HG03175 (cell line): ENCODE results near the gene MICB.
A peak's percentile ranks its signal among the peaks of the same experiment; 100 is the strongest.
"Not testable (repeated sequence)": the region's sequence is repeated elsewhere in the genome, so short reads cannot be mapped to it uniquely, and the experiment has no call there.

Source experiments
- ATAC-seq: cut with Tn5 transposase; IDR thresholded peaks from one replicate; pipeline ENCODE4 v1.9.1; 2021; ENCODE audit warnings: mild to moderate bottlenecking, moderate library complexity; ENCODE audit not compliant: unreplicated experiment

The MICB gene

DNA sequence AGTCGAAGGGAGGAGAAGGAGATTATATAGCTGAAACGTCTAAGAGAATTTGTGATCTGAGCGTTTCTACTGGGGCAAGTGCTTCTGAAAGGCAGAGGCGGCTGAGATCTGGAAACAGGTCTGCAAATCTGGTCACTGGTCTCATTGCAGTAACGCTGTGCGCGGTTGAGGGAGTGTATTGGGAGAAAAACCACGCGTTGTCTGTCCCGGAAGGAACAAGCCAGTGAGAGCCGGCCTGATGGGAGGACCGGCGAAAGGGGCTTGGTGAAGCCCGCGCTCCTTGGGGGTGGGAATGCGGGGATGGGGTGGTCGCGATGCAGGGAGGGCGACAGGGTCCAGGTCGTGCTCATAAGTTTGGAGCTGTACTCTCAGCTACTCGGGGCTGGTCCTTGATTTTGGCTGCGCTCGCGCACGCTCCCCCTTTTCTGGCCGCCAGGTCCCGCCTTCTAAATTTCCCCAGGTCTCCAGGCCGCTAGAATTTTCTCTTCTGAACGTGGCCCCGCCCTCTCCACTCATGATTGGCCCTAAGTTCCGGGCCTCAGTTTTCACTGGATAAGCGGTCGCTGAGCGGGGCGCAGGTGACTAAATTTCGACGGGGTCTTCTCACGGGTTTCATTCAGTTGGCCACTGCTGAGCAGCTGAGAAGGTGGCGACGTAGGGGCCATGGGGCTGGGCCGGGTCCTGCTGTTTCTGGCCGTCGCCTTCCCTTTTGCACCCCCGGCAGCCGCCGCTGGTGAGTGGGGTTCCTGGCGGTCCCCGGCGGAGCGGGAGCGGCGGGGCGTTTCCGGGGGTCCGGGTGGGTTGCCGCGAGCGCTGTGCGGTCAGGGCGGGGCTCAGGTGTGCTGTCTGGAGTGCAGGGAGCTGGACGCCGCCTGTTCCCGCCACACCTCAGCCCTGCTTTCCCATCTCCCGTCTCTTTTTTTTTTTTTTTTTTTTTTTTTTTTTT, at the start of gene MICB:
Gene MICB, plus strand, starts transcription at position 615 of the 946 bp plus-strand sequence. Its CDS starts 49 bp downstream, at position 664.
- peak; percentile 62 for ATAC-seq

DNA sequence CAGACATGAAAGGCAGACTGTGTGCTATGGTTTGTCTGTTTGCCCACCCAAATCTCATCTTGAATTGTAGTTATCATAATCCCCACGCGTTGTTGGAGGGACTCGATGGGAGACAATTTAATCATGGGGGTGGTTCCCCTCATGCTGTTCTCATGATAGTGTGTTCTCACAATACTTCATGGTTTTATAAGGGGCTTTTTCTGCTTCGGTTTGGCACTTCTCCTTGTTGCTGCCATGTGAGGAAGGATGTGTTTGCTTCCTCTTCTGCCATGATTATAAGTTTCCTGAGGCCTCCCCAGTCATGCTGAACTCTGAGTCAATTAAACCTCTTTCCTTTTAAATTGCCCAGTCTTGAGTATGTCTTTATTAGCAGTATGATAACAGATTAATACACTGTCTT, 47.2 kb upstream of the MICB start:
- no peak for ATAC-seq

DNA sequence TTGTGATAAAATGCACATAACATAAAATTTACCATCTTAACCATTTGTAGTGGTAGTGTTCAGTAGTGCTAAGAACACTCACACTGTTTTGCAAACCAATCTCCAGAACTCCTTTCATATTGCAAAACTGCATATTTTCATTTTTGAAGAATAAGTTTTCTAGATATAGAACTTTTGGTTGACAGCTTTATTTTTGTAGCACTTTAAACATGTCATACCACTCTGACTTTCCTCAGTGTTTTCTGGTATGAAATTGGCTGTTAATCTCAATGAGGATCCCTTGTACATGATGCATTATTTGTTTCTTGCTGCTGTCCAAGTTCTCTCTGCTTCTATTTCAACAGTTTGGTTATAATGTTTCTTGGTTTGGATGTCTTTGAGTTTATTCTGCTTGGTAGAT, 45.1 kb upstream of the MICB start:
- no peak for ATAC-seq

DNA sequence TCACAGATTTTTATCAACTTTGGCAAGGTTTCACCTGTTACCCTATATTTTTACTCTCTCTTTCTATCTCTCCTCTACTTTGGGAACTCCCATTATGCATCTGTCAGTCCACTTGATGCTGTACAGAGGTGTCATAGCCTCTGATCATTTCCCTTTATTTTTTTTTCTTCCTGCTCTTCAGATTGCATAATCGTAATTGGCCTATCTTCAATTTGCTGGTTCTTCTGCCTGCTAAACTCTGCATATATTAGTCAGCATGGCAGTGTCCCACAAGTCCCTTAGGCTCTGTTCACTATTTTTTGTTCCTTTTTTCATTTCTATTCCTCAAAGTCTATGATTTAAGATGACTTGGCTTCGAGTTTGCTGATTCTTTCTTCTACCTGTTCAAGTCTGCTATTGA, 44.7 kb upstream of the MICB start:
- no peak for ATAC-seq

DNA sequence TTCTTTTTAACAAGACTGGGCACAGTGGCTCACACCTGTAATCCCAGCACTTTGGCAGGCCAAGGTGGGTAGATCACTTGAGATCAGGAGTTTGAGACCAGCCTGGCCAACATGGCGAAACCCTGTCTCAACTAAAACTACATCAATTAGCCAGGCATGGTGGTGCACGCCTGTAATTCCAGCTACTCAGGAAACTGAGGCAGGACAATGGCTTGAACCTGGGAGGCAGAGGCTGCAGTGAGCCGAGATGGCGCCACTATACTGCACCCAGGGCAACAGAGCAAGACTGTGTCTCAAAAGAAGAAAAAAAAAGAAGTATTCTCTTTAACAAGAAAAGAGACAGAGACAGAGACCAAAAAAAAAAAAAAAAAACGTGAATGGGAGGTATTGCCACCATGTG, 38.1 kb upstream of the MICB start:
- not testable (repeated sequence) for ATAC-seq

DNA sequence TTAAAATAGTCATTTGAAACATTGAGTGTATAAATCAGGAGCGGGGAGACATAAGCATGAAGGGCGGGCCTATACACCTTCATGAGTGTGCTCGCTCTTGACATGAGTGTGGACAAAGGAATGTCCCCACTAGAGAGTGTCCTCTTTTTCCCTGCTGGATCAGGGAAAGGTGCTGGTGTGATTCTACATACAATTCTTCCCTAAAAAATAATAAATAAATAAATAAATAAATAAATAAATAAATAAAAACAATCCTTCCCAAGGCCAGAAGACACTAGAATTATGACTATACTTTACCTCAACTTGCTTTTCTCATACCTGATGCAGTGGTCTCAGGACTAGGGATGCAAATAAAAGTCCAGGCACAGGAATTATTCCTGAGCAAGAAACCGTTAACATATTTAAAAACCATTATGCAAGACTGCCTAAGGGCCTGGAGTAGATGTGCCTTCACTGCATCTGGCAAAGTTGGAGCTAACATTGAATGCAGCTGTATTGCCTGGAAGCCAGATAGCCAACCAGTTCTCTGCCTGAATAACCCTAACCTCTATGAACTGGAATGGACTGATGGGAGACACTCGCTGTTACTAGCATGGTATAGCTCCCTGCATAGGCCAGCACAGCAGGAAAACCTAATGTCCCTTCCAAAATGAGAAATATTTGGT, 37.5 kb upstream of the MICB start:
- no peak for ATAC-seq

DNA sequence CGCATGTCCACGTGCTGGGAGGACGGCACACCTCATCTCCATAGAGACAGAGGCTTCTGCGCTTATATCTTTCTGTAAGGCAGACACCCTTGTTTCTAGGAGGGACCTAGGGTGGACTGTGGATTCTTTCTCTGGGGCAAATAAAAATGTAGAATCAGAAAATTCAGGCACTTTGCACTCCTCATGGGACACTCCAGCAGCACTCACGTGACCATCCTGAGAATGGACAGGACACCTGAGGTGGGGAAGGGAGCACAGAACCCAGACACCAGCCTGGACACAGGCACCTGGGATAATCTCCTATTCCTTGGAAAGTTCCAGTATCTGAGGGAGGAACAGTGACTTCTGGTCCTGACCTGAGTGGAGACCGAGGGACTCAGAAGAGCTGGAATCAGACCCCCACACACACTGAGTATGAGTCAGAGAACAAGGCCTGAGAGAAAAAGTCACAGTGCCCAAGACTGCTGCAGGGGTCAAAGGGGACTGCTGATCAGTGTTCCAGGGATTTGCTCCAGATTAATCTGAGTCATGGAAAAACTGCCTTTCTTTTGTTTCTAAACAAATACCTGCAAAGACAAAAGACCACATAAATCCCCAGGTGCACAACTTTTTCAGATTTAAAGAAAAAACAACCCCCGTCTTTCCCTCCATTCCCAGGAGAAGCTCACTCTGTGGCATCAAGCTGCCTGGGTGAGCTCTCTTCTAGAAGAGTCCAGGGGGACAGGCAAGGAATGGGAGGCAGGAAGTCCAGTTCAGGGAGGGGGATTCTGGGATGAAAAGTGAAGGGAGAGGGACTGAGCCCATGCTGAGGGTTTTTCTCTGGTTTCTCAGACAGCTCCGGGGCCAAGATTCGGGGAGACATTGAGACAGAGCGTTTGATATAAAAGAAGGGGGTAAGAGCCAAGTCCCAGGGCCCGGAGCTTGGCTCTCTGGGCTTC, 35.6 kb upstream of the MICB start:
- no peak for ATAC-seq

DNA sequence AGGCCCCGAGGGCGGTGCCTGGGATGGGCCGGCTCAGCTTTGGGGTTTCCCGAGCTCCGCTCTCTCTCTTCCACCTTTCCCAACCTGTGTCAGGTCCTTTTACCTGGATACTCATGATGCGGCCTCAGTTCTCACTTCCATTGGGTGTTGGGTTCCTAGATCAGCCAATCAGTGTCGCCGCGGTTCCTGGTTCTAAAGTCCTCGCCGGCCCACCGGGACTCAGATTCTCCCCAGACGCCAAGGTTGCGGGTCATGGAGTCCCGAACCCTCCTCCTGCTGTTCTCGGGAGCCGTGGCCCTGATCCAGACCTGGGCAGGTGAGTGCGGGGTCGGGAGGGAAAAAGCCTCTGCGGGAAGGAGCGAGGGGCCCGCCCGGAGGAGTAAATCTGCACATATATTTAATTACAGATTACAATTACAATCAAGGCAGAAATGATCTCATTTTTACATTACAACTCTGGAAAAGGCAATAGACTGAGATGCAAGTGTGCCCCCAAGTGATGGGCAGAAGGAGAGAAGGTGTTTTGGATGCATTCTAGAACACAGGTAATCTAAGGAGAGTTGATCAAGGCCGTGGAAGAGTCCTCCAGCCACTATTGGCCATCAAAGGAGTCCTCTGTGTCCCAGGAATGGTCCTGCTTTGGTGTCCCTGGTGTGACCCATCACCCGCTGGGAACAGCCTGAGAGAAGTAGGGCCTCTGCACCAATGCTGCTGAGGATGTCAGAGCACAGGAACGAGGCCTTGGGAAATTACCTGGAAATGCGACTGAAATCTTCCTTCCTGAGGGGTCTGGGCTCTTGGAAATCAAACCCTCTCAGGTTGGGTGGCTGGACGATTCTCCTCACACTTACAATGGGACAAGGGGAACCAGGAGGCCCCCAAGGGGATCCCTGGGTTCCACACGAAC, 34.7 kb upstream of the MICB start:
- peak; percentile 95 for ATAC-seq

DNA sequence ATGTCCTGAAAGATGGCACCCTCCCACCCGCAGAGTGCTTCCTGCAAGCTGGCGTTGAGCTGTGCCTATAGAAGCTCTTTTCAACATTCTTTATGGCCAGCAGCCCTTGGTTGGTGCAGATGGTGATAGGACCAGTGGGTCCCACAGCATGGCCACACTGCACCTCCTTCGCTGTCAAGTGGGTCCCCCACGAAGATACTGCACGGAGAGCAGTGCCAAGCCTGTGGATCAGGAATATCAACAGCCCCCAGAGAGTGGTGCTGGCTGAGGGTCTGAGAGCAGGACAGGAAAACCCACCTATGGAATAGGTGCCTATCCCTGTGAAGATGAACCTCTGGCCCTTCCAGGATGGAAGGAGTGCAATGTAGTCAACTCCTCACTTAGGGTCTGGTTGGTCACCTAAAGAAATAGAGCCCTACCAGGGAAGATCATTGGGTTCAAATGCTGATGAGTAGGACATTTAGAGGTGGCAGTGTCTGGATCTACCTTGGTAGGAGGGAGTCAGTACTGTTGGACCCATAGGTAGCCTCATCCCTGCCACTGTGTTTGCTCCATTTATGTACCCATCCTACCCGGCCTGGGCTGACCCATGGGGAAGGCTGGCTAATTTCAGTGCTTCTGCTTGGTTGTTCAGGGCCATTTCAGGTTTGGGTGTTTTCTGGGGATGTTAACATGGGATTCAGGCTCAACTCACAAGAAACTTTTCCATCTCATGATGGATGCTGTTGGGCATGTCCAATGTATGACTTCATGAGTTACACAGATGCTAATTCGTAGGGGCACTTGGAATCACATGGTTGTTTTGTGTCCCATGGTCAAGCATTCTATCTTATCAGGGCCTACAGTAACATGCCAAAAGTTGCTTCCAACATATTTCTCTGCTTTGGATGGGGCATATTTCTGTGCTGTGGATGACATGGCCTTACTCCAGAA, 33.4 kb upstream of the MICB start:
- ATAC-seq, result no peak

DNA sequence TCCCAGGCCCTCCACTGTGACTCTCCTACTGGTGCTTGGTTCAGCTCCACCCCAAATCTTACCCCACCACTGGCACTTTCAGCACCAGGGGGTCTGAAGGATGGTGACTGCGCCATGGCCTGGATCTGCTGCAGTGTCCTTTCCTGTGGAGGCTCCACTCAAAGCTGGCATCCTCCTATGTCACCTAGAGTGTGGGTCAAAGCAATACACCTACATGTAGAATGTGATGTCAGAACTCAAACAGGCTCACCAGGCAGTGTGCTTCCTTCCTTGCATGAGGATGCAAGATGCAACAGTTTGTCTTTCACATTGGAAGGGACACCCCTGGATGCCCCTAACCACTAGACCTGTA, 32.8 kb upstream of the MICB start:
- ATAC-seq, result no peak

DNA sequence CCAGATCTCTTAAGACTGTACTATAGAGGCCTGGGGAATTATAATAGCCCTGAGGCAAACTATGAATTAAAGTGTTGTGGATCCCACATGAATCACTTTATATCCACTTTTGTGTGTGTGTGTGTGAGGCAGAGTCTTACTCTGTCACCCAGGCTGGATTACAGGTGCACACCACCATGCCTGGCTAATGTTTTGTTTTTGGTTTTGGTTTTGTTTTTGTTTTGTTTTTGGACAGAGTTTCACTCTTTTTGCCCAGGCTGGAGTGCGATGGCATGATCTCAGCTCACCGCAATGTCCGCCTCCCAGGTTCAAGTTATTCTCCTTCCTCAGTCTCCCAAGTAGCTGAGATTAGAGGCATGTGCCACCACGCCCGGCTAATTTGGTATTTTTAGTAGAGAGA, 32.2 kb upstream of the MICB start:
- no peak for ATAC-seq

DNA sequence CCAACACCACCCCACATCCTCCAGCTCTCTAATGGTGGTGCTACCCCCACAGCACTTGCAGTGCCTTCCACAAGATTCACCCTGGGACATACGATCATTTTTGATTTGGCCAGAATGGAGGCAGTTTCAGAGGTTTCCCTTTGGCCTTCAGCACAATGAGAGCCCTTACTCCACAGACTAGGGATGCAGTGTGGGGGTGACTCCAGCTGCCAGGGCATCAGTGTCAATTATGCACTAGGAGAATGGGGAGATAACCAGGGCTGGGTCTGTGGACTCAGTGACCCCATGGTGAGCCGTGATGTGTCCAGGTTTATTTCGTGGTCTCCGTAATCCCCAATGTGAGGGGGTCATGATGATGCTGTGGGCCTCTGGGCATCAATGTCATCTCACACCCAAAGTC, 31.5 kb upstream of the MICB start:
- ATAC-seq, result no peak

DNA sequence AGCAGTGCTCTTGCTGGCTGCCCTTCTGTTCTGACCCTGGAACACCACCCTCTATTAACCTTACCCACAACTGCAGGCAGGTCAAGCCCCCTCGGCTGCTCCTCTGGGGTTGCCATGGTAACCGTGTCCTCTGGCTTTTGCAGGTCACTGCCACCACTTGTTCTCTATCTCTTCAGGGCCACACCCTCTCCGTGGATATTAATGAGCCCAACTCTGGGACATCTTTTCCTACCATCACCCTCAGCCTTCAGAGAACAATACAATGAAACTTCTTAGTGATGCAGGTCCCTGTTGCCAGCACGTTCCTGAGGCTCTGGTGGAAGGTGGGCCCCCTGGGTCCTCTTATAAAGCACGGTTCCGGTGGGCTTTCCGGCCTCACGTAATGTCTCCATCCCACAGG, 30.8 kb upstream of the MICB start:
- no peak for ATAC-seq

DNA sequence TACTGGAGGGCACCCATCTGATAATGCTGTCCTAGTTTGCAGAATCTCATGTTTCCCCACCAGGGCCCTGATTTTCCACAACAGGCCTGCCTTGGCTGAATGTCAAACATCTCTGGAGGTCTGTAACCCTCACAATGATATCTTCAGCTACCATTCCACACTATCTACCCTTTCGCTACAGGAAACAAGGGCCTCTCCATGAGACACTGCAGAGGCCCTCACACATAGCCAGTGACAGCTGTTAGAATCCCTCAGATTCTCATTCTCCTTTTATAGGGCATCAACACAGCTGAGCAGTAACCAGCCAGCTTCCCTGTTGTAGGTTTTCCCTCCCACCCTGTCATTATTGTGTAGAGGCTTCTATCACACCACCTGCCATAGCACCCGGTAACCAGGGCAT, 29.6 kb upstream of the MICB start:
- no peak for ATAC-seq

DNA sequence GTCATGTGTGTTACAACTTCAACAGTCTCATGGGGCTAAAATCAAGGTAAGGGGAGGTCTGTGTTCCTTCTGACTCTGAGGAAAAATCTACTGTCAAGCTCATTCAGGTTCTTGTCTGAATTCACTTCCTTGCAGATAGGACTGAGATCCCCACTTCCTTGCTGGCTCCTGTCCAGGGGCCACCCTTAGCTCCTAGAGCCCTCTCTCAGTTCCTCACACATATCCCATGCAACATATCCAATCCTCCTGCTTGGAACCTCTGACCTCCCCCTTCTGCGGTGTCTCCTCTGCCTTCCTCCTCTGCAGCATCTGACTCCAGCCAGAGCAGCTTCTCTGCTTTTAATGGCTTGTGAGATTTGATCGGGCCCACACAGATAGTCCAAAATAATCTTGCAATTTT, 27.1 kb upstream of the MICB start:
- no peak for ATAC-seq

DNA sequence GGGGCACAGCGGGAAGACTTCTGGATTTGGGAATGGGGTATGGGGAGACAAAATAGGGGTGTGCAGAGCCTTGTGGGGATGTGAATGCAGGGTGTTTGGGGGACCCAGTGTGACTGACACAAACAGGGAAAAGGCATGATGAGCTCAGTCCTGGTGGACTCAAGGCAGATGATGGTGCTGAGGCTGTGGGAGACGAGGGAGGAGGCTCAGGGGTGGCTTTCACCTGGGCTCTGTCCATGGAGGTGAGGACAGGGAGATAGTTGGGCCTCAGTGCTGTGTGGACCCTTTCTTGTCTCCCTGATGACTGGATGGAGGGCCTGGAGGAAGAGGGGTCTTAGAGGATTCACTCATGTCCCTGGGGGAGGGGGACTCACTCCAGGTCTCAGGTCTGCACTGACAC, 26.2 kb upstream of the MICB start:
- no peak for ATAC-seq

DNA sequence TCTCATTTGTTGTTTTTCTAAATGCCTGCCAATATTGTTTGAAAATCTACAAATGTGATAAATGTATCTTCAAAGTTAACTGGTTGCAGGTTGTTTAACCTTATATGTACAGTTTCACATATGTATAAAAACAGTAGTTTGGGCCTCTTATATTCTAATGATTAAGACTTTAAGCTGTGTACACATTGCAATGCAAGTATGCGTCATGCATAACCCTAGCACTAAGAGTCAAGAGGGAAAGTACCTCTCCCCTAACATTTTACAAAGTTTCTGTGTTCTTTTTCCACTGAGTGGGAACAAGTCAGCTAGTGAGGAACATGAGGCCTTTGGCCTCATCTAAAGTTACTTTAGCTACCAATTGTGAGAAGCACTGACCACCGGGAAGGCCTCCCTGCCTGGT, 25.7 kb upstream of the MICB start:
- ATAC-seq, result no peak

DNA sequence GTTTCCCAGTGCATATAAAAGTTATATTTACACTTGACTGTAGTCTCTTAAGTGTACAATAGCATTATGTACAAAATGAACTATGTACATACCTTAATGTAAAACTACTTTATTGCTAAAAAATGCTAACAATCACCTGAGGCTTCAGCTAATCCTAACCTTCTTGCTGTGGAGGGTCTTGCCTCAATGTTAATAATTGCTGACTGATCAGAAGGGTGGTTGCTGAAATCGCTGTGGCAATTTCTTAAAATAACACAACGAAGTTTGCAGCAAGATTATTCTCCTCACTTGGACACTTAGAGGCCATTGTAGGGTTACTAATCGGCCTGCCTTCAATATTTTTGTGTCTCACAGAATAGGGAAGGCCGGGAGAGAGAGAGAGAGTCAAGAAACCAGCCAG, 24.7 kb upstream of the MICB start:
- no peak for ATAC-seq
